Kidney epithelial cell (primary cell): ENCODE data around the gene GPR17. TPM values are rescaled to one million over a fixed set of nuclear protein-coding genes. Genes with fewer than 3 reads are reported as not detected.
A peak's percentile ranks its signal among the peaks of the same experiment; 100 is the strongest.

ENCODE experiments used
- DNase-seq: peaks from one replicate; pipeline ENCODE4 v3.0.0-alpha.2; 2010; ENCODE audit warnings: low read depth
- H3K27me3 ChIP-seq: 2 replicates; pipeline ENCODE4 v1.6.0; 2011; ENCODE audit warnings: low read length; ENCODE audit not compliant: control insufficient read depth, insufficient read depth
- H3K36me3 ChIP-seq: 2 replicates; pipeline ENCODE4 v1.5.1; 2011; ENCODE audit warnings: low read length; ENCODE audit not compliant: control insufficient read depth, insufficient read depth
- H3K4me3 ChIP-seq: 2 replicates; pipeline ENCODE4 v1.5.1; 2011; ENCODE audit warnings: low read depth, mild to moderate bottlenecking, control low read depth, low read length
- CTCF ChIP-seq: IDR thresholded peaks from 2 replicates; pipeline ENCODE4 v1.5.1; 2011; ENCODE audit warnings: mild to moderate bottlenecking, moderate library complexity, low read length, control low read depth, inconsistent platforms; ENCODE audit not compliant: insufficient read depth, poor library complexity, severe bottlenecking
- total RNA-seq: library from RNA; depleted of rRNA; stranded (reverse); fragments of >200 nt; gene quantifications from 2 replicates; pipeline ENCODE4 v1.2.3, GENCODE V29; 2015

Gene GPR17
- total RNA-seq, 1 donor from 2014 or later, result not detected

DNA sequence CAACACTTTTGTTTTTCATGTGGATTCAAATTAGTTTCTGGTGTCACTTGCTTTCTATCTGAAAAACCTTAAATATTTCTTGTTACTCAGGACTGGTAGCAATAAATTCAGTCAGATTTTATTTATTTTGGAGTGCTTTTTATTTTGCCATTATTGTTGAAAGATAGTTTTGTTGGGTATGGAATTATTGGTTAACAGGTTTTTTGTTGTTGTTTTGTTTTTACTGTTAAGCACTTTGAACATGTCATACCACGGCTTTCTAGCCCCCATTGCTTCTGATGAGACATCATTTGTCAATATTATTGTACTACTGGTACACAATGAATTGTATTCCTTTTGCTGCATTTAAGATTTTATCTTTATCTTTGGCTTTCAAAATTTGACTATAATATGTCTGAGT, 42.5 kb downstream of the GPR17 start:
- Histone ChIP-seq H3K4me3 (no peak overlapping the region), H3K27me3 (no peaks in the 10 kb centered on the region), H3K36me3 (no peaks in the 10 kb centered on the region)
- no peak for TF ChIP-seq CTCF
- DNase-seq, result no peak

DNA sequence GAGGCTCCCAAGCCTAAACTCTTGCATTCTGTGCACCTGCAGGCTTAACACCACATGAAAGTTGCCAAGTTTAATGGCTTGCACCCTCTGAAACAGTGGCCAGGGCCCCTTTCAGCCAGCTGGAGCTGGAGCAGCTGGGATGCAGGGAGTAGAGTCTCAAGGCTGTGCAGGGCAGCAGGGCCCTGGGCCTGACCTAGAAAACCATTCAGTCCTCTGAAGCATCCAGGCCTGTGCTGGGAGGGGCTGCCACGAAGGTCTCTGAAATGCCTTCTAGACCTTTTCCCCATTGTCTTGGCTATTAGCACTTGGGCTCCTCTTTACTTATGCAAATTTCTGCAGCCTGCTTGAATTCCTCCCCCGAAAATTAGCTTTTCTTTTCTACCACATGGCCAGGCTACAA, 44.7 kb downstream of the GPR17 start:
- no peak for TF ChIP-seq CTCF
- H3K36me3 ChIP-seq, result no peaks in the 10 kb centered on the region
- no peak overlapping the region for H3K4me3 ChIP-seq
- DNase-seq, result no peak
- H3K27me3 ChIP-seq, result no peaks in the 10 kb centered on the region

- TF ChIP-seq CTCF, result no peak
- Histone ChIP-seq H3K36me3 (no peaks in the 10 kb centered on the region), H3K27me3 (no peaks in the 10 kb centered on the region), H3K4me3 (no peak overlapping the region)
- DNase-seq, result no peak
Observed at GRCh38 chr2:127694986-127695385, 49.0 kb downstream of the GPR17 start.

DNA sequence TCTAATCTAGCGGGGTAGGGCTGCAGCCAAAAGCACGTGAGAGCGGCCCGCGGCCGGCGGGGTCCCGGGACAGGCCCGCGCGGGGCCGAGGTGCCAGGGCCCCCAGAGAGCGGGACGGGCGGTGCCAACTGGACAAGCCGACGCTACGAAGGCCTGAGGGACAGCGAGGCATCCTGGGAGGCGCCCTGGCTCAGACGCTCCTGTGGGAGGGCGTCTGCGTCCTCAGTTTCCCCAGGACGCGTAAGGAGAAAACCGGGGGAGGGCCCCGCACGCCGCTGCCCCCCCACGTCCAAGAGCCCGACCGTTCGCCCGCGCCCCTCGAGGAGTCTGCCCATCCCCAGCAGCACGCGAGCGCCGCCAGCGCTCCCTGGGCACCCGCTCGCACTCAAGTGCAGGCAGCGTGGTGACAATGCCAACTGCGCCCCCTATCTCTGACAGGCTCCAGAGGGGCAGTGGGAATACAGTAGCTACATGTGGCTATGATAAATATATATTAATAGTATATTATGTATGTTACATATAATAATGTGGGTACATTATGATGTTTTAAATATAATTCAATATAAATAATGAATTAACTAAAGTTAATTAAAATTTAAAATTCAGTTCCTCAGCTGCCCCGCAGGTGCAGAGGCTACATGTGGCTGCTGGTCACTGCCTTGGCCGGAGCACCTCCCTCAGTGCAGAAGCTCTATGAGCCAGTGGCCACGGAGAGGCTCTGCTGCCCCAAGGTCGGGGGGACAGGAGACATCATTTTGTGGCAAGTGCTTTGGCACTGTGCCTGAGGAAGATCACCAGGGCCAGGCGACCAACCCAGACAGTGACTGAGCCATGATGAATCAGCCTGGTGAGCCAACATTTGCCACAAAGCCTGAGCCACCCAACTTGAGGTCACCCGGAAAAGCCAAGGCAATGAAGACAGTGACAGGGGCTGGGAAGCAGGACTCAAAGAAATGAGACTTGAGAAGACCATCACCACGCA, 49.8 kb downstream of the GPR17 start:
- TF ChIP-seq CTCF, result peak; percentile 51

GRCh38 chr2:127697482-127698180, 51.7 kb downstream of the GPR17 start:
- Histone ChIP-seq H3K36me3 (no peaks in the 10 kb centered on the region), H3K4me3 (no peak overlapping the region), H3K27me3 (no peaks in the 10 kb centered on the region)
- DNase-seq, result no peak
- TF ChIP-seq CTCF, result no peak

More for the DNA sequence above, 49.8 kb downstream of the GPR17 start:
- no peaks in the 10 kb centered on the region for H3K36me3 ChIP-seq
- H3K4me3 ChIP-seq, result no peak overlapping the region
- DNase-seq, result no peak
- no peaks in the 10 kb centered on the region for H3K27me3 ChIP-seq
